ENCODE results near the gene MTRF1L. TPM values are rescaled to one million over a fixed set of nuclear protein-coding genes. Genes with fewer than 3 reads are reported as not detected.

Gene MTRF1L
- total RNA-seq, 1 donor from 2014 or later, result 9.7 TPM

GRCh38 chr6:153016846-153017245 is 14.3 kb upstream of the MTRF1L start:
- H3K4me3 ChIP-seq (ENCODE audit: low read depth, low read length), result no peak overlapping the region
- FAIRE-seq (no peak), DNase-seq (ENCODE audit: low read depth) (no peak)
- H3K27me3 ChIP-seq (ENCODE audit: control insufficient read depth, insufficient read depth, low read length), result no peaks in the 10 kb centered on the region
- H3K36me3 ChIP-seq (ENCODE audit: control insufficient read depth, insufficient read depth, low read length), result no peaks in the 10 kb centered on the region
- TF ChIP-seq CTCF (IDR thresholded peaks at IDR 0.05; ENCODE audit: insufficient read depth, low read length, severe bottlenecking), result no peak

- no peak for DNase-seq (ENCODE audit: low read depth)
- TF ChIP-seq CTCF (IDR thresholded peaks at IDR 0.05; ENCODE audit: insufficient read depth, low read length, severe bottlenecking), result no peak
Measured at GRCh38 chr6:153015094-153015640, 12.7 kb upstream of the MTRF1L start.

GRCh38 chr6:153013438-153013837 is 10.9 kb upstream of the MTRF1L start:
- Histone ChIP-seq H3K4me3 (ENCODE audit: low read depth, low read length) (no peak overlapping the region), H3K27me3 (ENCODE audit: control insufficient read depth, insufficient read depth, low read length) (no peaks in the 10 kb centered on the region), H3K36me3 (ENCODE audit: control insufficient read depth, insufficient read depth, low read length) (no peaks in the 10 kb centered on the region)
- DNase-seq (ENCODE audit: low read depth), result no peak
- FAIRE-seq, result no peak
- TF ChIP-seq CTCF (IDR thresholded peaks at IDR 0.05; ENCODE audit: insufficient read depth, low read length, severe bottlenecking), result no peak

More at GRCh38 chr6:153015094-153015640, 12.7 kb upstream of the MTRF1L start:
- Histone ChIP-seq H3K4me3 (ENCODE audit: low read depth, low read length) (no peak overlapping the region), H3K36me3 (ENCODE audit: control insufficient read depth, insufficient read depth, low read length) (no peaks in the 10 kb centered on the region), H3K27me3 (ENCODE audit: control insufficient read depth, insufficient read depth, low read length) (no peaks in the 10 kb centered on the region)
- no peak for FAIRE-seq

GRCh38 chr6:153012856-153013255 is 10.3 kb upstream of the MTRF1L start:
- Histone ChIP-seq H3K4me3 (ENCODE audit: low read depth, low read length) (no peak overlapping the region), H3K27me3 (ENCODE audit: control insufficient read depth, insufficient read depth, low read length) (no peaks in the 10 kb centered on the region), H3K36me3 (ENCODE audit: control insufficient read depth, insufficient read depth, low read length) (no peaks in the 10 kb centered on the region)
- DNase-seq (ENCODE audit: low read depth) (no peak), FAIRE-seq (no peak)
- no peak for TF ChIP-seq CTCF (IDR thresholded peaks at IDR 0.05; ENCODE audit: insufficient read depth, low read length, severe bottlenecking)

- Histone ChIP-seq H3K4me3 (ENCODE audit: low read depth, low read length) (peak overlapping the region; percentile 66), H3K27me3 (ENCODE audit: control insufficient read depth, insufficient read depth, low read length) (no peaks in the 10 kb centered on the region), H3K36me3 (ENCODE audit: control insufficient read depth, insufficient read depth, low read length) (no peaks in the 10 kb centered on the region)
- DNase-seq (ENCODE audit: low read depth) (peak; percentile 53), FAIRE-seq (no peak)
- TF ChIP-seq CTCF (IDR thresholded peaks at IDR 0.05; ENCODE audit: insufficient read depth, low read length, severe bottlenecking), result no peak
Measured at GRCh38 chr6:153003366-153003690, 819 bp upstream of the MTRF1L start.

Data from bronchial epithelial cell (primary cell).